Neural progenitor cell (in vitro differentiated cells): ENCODE data around the gene FABP7. TPM values are rescaled to one million over a fixed set of nuclear protein-coding genes. Genes with fewer than 3 reads are reported as not detected.

Experiments used
- DNase-seq: peaks from one replicate; pipeline ENCODE4 v3.0.0-alpha.2; 2016; ENCODE audit warnings: low spot score
- H2AFZ ChIP-seq: fragments of 200-600 bp; sonication (generic); replicated peaks from 2 replicates; pipeline ENCODE4 v1.6.1; 2016; ENCODE audit warnings: antibody characterized with exemption
- H3F3A ChIP-seq: fragments of 200-600 bp; sonication (generic); 2 replicates; pipeline ENCODE4 v1.6.1; 2016; ENCODE audit warnings: antibody characterized with exemption, low read depth
- H3K27ac ChIP-seq: fragments of 200-600 bp; sonication (generic); 2 replicates; pipeline ENCODE4 v1.5.1; 2016; ENCODE audit warnings: mild to moderate bottlenecking
- H3K27me3 ChIP-seq: fragments of 200-600 bp; sonication (generic); 2 replicates; pipeline ENCODE4 v1.6.1; 2016; ENCODE audit warnings: mild to moderate bottlenecking, moderate library complexity
- H3K36me3 ChIP-seq: fragments of 200-600 bp; sonication (generic); 2 replicates; pipeline ENCODE4 v1.5.1; 2016
- H3K4me1 ChIP-seq: fragments of 200-600 bp; sonication (generic); 2 replicates; pipeline ENCODE4 v1.6.1; 2016; ENCODE audit warnings: mixed run types
- H3K4me2 ChIP-seq: fragments of 200-600 bp; sonication (generic); 2 replicates; pipeline ENCODE4 v1.6.1; 2016
- H3K4me3 ChIP-seq: fragments of 200-600 bp; sonication (generic); 2 replicates; pipeline ENCODE4 v1.5.1; 2016
- H3K79me2 ChIP-seq: fragments of 200-600 bp; sonication (generic); 2 replicates; pipeline ENCODE4 v1.6.1; 2016; ENCODE audit warnings: low read depth
- H3K9ac ChIP-seq: fragments of 200-600 bp; sonication (generic); 2 replicates; pipeline ENCODE4 v1.6.1; 2016
- H3K9me3 ChIP-seq: fragments of 200-600 bp; sonication (generic); 2 replicates; pipeline ENCODE4 v1.5.1; 2016; ENCODE audit warnings: low read depth
- H4K20me1 ChIP-seq: fragments of 200-600 bp; sonication (generic); 2 replicates; pipeline ENCODE4 v1.6.1; 2016; ENCODE audit warnings: low read depth
- H3K27ac Mint-ChIP-seq: 3 replicates; pipeline ENCODE4 v1.8.0; 2021; ENCODE audit warnings: mixed read lengths
- H3K27me3 Mint-ChIP-seq: 2 replicates; pipeline ENCODE4 v1.8.0; 2022; ENCODE audit warnings: low read depth, mild to moderate bottlenecking, inconsistent platforms, moderate library complexity, mixed read lengths; ENCODE audit not compliant: insufficient read depth
- H3K36me3 Mint-ChIP-seq: 3 replicates; pipeline ENCODE4 v1.8.0; 2021; ENCODE audit warnings: mixed read lengths
- H3K4me1 Mint-ChIP-seq: 3 replicates; pipeline ENCODE4 v1.8.0; 2021; ENCODE audit warnings: mixed read lengths
- H3K4me3 Mint-ChIP-seq: 3 replicates; pipeline ENCODE4 v1.8.0; 2021; ENCODE audit warnings: mild to moderate bottlenecking, moderate library complexity, mixed read lengths
- H3K9me3 Mint-ChIP-seq: 3 replicates; pipeline ENCODE4 v1.8.0; 2020; ENCODE audit warnings: mixed read lengths
- EZH2 ChIP-seq: fragments of 200-600 bp; sonication (generic); IDR thresholded peaks from 2 replicates; pipeline ENCODE4 v1.6.1; 2017; ENCODE audit warnings: antibody characterized with exemption, mild to moderate bottlenecking, moderate library complexity
- EZH2phosphoT487 ChIP-seq: fragments of 200-600 bp; sonication (generic); IDR thresholded peaks from 2 replicates; pipeline ENCODE4 v1.6.1; 2017; ENCODE audit warnings: antibody characterized with exemption
- total RNA-seq: library from RNA; depleted of rRNA; stranded (reverse); fragments of >200 nt; gene quantifications from 2 replicates; pipeline ENCODE4 v1.2.3, GENCODE V29; 2015; ENCODE audit warnings: low replicate concordance
- TF ChIP-seq, protein P1 (sequence below): fragments of 200-600 bp; sonication (generic); IDR thresholded peaks from 2 replicates; pipeline ENCODE4 v1.5.1; 2017; ENCODE audit warnings: antibody characterized with exemption, mild to moderate bottlenecking

The FABP7 gene
- total RNA-seq, 1 donor from 2014 or later = 58.2 TPM

DNA sequence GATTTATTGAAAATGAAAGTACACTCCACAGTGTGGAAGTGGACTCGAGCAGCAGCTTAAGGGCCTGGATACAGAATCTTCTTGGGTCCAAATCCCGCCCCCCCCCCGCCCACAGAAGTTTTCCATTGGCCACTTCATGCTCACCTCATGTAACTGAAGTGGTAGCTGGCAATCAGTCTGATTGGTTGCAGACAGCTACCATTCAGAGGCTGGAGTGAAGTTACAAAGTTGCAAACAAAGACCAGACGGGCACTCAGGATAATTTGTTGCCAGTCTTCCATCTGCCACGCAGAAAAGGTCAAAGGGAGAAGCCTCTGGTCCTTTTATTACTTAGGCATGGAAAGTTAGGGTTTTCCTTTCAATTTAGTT lies 25.8 kb upstream of the FABP7 start:
- Histone ChIP-seq H3K27ac (no peak overlapping the region), H4K20me1 (no peaks in the 10 kb centered on the region), H3K4me3 (no peak overlapping the region), H3K9ac (no peak overlapping the region), H3F3A (peaks cover 8% of the 10 kb centered on the region), H3K4me2 (no peak overlapping the region), H3K79me2 (no peaks in the 10 kb centered on the region), H3K4me1 (peaks cover 32% of the 10 kb centered on the region), H3K27me3 (no peaks in the 10 kb centered on the region), H3K36me3 (no peaks in the 10 kb centered on the region), H2AFZ (no peak overlapping the region), H3K9me3 (no peaks in the 10 kb centered on the region)
- no peak overlapping the region for H3K27ac Mint-ChIP-seq
- TF ChIP-seq, protein P1, sequence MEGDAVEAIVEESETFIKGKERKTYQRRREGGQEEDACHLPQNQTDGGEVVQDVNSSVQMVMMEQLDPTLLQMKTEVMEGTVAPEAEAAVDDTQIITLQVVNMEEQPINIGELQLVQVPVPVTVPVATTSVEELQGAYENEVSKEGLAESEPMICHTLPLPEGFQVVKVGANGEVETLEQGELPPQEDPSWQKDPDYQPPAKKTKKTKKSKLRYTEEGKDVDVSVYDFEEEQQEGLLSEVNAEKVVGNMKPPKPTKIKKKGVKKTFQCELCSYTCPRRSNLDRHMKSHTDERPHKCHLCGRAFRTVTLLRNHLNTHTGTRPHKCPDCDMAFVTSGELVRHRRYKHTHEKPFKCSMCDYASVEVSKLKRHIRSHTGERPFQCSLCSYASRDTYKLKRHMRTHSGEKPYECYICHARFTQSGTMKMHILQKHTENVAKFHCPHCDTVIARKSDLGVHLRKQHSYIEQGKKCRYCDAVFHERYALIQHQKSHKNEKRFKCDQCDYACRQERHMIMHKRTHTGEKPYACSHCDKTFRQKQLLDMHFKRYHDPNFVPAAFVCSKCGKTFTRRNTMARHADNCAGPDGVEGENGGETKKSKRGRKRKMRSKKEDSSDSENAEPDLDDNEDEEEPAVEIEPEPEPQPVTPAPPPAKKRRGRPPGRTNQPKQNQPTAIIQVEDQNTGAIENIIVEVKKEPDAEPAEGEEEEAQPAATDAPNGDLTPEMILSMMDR = no peak
- TF ChIP-seq EZH2 = no peak
- TF ChIP-seq EZH2phosphoT487 = no peak
- H3K4me1 Mint-ChIP-seq = peaks cover 25% of the 10 kb centered on the region
- peaks cover 6% of the 10 kb centered on the region for H3K27me3 Mint-ChIP-seq
- H3K4me3 Mint-ChIP-seq = no peak overlapping the region
- H3K36me3 Mint-ChIP-seq = peaks cover 4% of the 10 kb centered on the region
- H3K9me3 Mint-ChIP-seq = peaks cover 6% of the 10 kb centered on the region
- DNase-seq = no peak

DNA sequence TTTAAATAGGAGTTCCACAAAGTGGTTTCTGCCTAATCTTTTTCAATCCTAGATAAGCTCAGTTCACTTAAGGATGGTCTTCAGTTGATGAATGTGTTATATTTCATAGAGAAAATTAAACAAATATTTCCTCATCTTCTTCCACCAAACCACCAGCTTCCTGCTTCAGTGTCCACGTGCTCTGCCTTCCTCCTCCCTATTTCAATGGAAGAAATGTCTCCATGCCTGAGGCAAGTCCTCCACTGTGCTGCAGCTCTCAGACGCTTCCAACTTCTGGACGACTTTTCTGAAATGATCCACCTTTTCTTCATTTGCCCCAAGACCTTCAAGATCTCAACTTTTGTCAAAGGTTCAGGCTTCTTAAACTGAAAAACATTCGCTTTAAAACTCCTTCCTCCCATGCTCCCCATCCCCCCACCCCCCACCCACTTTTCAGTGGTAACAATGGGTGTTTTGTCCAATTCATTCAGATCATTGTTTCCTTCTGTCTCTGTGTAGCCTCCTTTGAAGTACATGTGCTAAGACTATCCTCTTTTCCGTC lies 25.3 kb upstream of the FABP7 start:
- peaks cover 25% of the 10 kb centered on the region for H3K4me1 Mint-ChIP-seq
- Histone ChIP-seq H3K36me3 (no peaks in the 10 kb centered on the region), H2AFZ (no peak overlapping the region), H3K27ac (no peak overlapping the region), H3K4me3 (no peak overlapping the region), H4K20me1 (no peaks in the 10 kb centered on the region), H3K27me3 (no peaks in the 10 kb centered on the region), H3F3A (peaks cover 8% of the 10 kb centered on the region), H3K4me1 (peaks cover 32% of the 10 kb centered on the region), H3K79me2 (no peaks in the 10 kb centered on the region), H3K4me2 (no peak overlapping the region), H3K9ac (no peak overlapping the region), H3K9me3 (no peaks in the 10 kb centered on the region)
- TF ChIP-seq, protein P1 = no peak
- no peak for TF ChIP-seq EZH2phosphoT487
- TF ChIP-seq EZH2 = no peak
- H3K36me3 Mint-ChIP-seq = peaks cover 3% of the 10 kb centered on the region
- no peak for DNase-seq
- peaks cover 3% of the 10 kb centered on the region for H3K9me3 Mint-ChIP-seq
- no peak overlapping the region for H3K4me3 Mint-ChIP-seq
- H3K27me3 Mint-ChIP-seq = peaks cover 6% of the 10 kb centered on the region
- H3K27ac Mint-ChIP-seq = no peak overlapping the region

DNA sequence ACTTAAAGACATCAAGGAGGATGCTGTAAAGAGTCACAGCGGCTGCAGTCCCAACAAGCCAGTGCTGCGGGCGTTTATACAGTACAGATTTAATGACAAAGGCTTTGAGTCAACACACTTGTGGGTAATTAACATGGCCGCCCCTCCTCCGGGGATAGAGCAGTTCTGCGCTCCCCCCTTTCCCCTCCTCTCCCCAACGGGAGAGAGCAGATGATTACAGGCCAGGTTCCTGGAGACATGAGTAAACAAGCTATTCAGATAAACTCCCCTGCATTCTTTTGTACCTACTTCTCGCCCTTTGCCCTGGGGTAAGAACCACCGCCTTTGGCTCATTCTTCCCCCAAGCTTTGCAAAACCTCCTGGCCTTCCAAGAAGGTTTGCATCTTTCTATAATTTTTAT lies 23.6 kb upstream of the FABP7 start:
- Mint-ChIP-seq H3K4me1 (peaks cover 23% of the 10 kb centered on the region), H3K27me3 (peaks cover 6% of the 10 kb centered on the region), H3K36me3 (no peaks in the 10 kb centered on the region), H3K27ac (no peak overlapping the region), H3K9me3 (no peaks in the 10 kb centered on the region), H3K4me3 (no peak overlapping the region)
- Histone ChIP-seq H3K4me1 (peaks cover 32% of the 10 kb centered on the region), H3K9ac (no peak overlapping the region), H3K27ac (no peak overlapping the region), H3K36me3 (no peaks in the 10 kb centered on the region), H2AFZ (no peak overlapping the region), H3K4me3 (no peak overlapping the region), H3K4me2 (no peak overlapping the region), H3K9me3 (no peaks in the 10 kb centered on the region), H3K79me2 (no peaks in the 10 kb centered on the region), H3K27me3 (no peaks in the 10 kb centered on the region), H4K20me1 (no peaks in the 10 kb centered on the region), H3F3A (peaks cover 5% of the 10 kb centered on the region)
- no peak for DNase-seq
- TF ChIP-seq EZH2 = no peak
- TF ChIP-seq, protein P1 = no peak
- TF ChIP-seq EZH2phosphoT487 = no peak
